Upper lobe of left lung (tissue), 6 donors: ENCODE measurements around the gene PTPRD. TPM values are rescaled to one million over a fixed set of nuclear protein-coding genes. Genes with fewer than 3 reads are reported as not detected.

Source experiments
- ATAC-seq, 2 donors: fragments of 200-7000 bp; cut with Tn5 transposase; one replicate each; pipeline ENCODE4 v1.9.1; 2022; ENCODE audit warnings: mild to moderate bottlenecking in 2 of 2, moderate library complexity in 2 of 2; ENCODE audit not compliant: low FRiP score in 2 of 2
- DNase-seq, 2 donors: peaks; one replicate each; pipeline ENCODE4 v3.0.0-alpha.2; 2019 to 2020
- H3K27ac ChIP-seq, 4 donors: fragments of 200-600 bp; sonication (generic); one replicate each; pipeline ENCODE4 v1.5.1; 2016 to 2019
- H3K27me3 ChIP-seq, 4 donors: fragments of 200-600 bp; sonication (generic); one replicate each; pipeline ENCODE4 v1.5.1; 2017 to 2019
- H3K36me3 ChIP-seq, 4 donors: fragments of 200-600 bp; sonication (generic); one replicate each; pipeline ENCODE4 v1.5.1; 2016 to 2019
- H3K4me1 ChIP-seq, 4 donors: fragments of 200-600 bp; sonication (generic); one replicate each; pipeline ENCODE4 v1.5.1; 2018 to 2019
- H3K4me3 ChIP-seq, 4 donors: fragments of 200-600 bp; sonication (generic); one replicate each; pipeline ENCODE4 v1.5.1; 2017 to 2019; ENCODE audit warnings: mild to moderate bottlenecking in 2 of 4, moderate library complexity in 1 of 4
- H3K9me3 ChIP-seq, 4 donors: fragments of 200-600 bp; sonication (generic); one replicate each; pipeline ENCODE4 v1.5.1; 2018 to 2019
- EP300 ChIP-seq, 4 donors: sonication (generic); formaldehyde crosslinking; IDR thresholded peaks; one replicate each; pipeline ENCODE4 v1.5.1; 2017; ENCODE audit warnings: antibody characterized with exemption in 4 of 4, control low read depth in 2 of 4
- POLR2A ChIP-seq, 4 donors: fragments of 450-650 bp; IDR thresholded peaks; one replicate each; pipeline ENCODE4 v1.5.1; 2016 to 2017; ENCODE audit warnings: antibody characterized with exemption in 4 of 4, mild to moderate bottlenecking in 2 of 4
- POLR2AphosphoS5 ChIP-seq, 2 donors: sonication (generic); formaldehyde crosslinking; IDR thresholded peaks; one replicate each; pipeline ENCODE4 v1.5.1; 2017; ENCODE audit warnings: antibody characterized with exemption in 2 of 2
- WGBS, 2 donors: methylation state at CpG; one replicate each; pipeline ENCODE4 v1.1.5; 2017 to 2018; 5-methylcytosine and 5-hydroxymethylcytosine counted together
- total RNA-seq, 6 donors: library from RNA; depleted of rRNA in 4 of 6; stranded (reverse); fragments of >200 nt in 4 of 6; gene quantifications; one replicate each; pipeline versions ENCODE4 v1.1.0 to v1.2.1, GENCODE V29; 2016 to 2021
- TF ChIP-seq, protein P1 (sequence below), 6 experiments: fragments of 450-650 bp in 4 of 6; fragments of 200-600 bp in 2 of 6; sonication (generic) in 2 of 6; IDR thresholded peaks; one replicate each; pipeline ENCODE4 v1.5.1; 2016 to 2019; ENCODE audit warnings: antibody characterized with exemption in 6 of 6
- donor health status: DM: no; HTN: no; CAD: no; lungs with moderate emphysema.
- donor health status: DM: no; HTN: yes; CAD: no; lungs with severe emphysema.

The PTPRD gene
- total RNA-seq, 6 donors from 2014 or later = 7.4 to 46.1 (median 14.5) TPM

DNA sequence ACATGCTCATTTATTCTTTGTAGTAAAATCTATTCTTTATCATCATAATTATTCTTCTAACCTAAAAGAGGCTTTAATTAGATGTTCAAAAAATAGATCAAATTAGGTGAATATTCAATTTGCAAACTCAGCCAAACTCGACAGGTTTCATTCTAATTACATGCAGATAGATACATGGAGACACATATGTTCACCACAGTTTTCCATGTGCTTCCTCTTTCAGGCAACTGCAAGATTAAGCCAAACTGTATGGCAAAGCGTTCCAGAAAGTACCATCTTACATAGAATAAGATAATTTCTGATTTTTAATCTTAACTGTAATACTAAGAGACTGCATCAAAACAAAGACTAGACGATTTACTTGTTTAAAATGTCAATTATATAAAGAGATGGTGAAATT is 1944.6 kb downstream of the PTPRD start:
- Histone ChIP-seq H3K4me1 (no peaks in the 10 kb centered on the region), H3K36me3 (no peaks in the 10 kb centered on the region), H3K27ac (no peak overlapping the region), H3K27me3 (no peaks in the 10 kb centered on the region), H3K9me3 (no peaks in the 10 kb centered on the region), H3K4me3 (no peak overlapping the region)
- ATAC-seq = no peak
- TF ChIP-seq POLR2AphosphoS5 (IDR thresholded peaks at IDR 0.05) (no peak), EP300 (IDR thresholded peaks at IDR 0.05) (no peak), POLR2A (IDR thresholded peaks at IDR 0.05) (no peak)
- TF ChIP-seq, protein P1, sequence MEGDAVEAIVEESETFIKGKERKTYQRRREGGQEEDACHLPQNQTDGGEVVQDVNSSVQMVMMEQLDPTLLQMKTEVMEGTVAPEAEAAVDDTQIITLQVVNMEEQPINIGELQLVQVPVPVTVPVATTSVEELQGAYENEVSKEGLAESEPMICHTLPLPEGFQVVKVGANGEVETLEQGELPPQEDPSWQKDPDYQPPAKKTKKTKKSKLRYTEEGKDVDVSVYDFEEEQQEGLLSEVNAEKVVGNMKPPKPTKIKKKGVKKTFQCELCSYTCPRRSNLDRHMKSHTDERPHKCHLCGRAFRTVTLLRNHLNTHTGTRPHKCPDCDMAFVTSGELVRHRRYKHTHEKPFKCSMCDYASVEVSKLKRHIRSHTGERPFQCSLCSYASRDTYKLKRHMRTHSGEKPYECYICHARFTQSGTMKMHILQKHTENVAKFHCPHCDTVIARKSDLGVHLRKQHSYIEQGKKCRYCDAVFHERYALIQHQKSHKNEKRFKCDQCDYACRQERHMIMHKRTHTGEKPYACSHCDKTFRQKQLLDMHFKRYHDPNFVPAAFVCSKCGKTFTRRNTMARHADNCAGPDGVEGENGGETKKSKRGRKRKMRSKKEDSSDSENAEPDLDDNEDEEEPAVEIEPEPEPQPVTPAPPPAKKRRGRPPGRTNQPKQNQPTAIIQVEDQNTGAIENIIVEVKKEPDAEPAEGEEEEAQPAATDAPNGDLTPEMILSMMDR (IDR thresholded peaks at IDR 0.05) = no peak
- WGBS, 2 donors = 90 to 94% methylated on average over 3 of the region's 3 CpGs
- no peak for DNase-seq

DNA sequence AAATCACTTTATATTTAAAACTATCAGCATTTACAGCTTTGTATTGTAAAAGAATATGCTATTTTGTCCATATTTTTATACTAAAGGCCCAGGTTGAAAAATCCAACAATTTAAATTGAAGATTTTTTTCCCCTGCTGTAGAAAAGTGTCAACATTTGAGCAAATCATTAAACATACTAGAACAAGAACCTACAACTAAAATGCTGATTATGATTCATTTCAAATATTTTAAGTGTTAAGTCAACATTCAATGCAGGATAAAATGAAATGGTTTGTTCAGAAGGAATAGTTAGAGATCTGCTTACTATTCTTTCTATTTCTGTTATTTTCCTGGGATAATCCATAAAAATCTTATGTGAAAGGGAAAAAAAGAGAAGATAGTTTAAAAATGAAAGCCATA is 1946.7 kb downstream of the PTPRD start:
- Histone ChIP-seq H3K27ac (no peak overlapping the region), H3K36me3 (no peaks in the 10 kb centered on the region), H3K9me3 (no peaks in the 10 kb centered on the region), H3K27me3 (no peaks in the 10 kb centered on the region), H3K4me1 (no peaks in the 10 kb centered on the region), H3K4me3 (no peak overlapping the region)
- no peak for TF ChIP-seq EP300 (IDR thresholded peaks at IDR 0.05)
- no peak for TF ChIP-seq POLR2A (IDR thresholded peaks at IDR 0.05)
- TF ChIP-seq, protein P1 (IDR thresholded peaks at IDR 0.05) = no peak
- no peak for TF ChIP-seq POLR2AphosphoS5 (IDR thresholded peaks at IDR 0.05)
- ATAC-seq = no peak
- DNase-seq = no peak

DNA sequence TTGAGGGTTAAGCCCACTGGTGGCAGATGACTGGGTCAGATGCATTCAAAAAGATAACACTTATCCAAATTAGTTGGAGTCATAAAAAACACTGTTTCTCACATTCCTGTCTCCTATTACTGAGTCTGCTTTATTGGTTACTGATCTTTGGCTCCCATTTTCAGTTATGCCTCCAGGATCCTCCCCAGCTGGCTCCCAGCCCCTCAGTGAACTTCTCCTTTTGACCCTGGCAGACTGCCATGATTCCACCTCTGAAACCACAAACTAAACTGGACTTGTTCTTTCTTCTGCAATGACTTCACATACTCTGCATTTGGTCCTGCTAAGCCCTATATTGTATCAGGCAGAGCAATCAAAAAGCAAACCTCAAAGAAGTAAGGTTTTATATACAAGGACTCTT is 1952.4 kb downstream of the PTPRD start:
- H3K36me3 ChIP-seq = no peaks in the 10 kb centered on the region
- TF ChIP-seq POLR2AphosphoS5 (IDR thresholded peaks at IDR 0.05) (no peak), EP300 (IDR thresholded peaks at IDR 0.05) (no peak), POLR2A (IDR thresholded peaks at IDR 0.05) (no peak)
- TF ChIP-seq, protein P1 (IDR thresholded peaks at IDR 0.05) = no peak
- peaks cover 0 to 5% (median 0%) of the 10 kb centered on the region in 4 donors for H3K4me1 ChIP-seq
- peak in 1 of 2 donors; percentile 29 for DNase-seq
- H3K4me3 ChIP-seq = no peak overlapping the region
- no peaks in the 10 kb centered on the region for H3K27me3 ChIP-seq
- H3K9me3 ChIP-seq = no peaks in the 10 kb centered on the region
- H3K27ac ChIP-seq = no peak overlapping the region
- ATAC-seq = peak in 1 of 2 donors; percentile 91

DNA sequence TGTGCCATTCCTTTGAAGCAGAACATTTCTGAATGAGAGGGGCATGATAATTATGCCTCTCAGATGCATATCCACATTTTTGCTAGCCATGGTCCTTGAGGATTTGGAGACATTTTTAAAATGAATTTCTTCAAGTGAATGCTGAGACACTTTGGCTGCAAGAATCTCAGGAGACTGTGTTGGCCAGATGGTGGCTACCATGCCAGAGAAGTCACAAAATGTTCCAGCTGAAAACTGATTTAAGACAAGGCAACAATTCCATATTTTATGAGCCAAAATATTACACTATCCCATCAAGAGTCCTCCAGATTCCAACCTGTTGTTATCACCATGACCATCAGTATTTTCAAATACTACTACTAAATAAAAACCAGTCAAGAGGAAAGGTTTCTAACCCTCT is 1953.7 kb downstream of the PTPRD start:
- Histone ChIP-seq H3K27ac (no peak overlapping the region), H3K4me3 (no peak overlapping the region), H3K36me3 (no peaks in the 10 kb centered on the region), H3K4me1 (peaks cover 0 to 5% (median 0%) of the 10 kb centered on the region in 4 donors), H3K27me3 (no peaks in the 10 kb centered on the region), H3K9me3 (no peaks in the 10 kb centered on the region)
- TF ChIP-seq POLR2AphosphoS5 (IDR thresholded peaks at IDR 0.05) = no peak
- no peak for TF ChIP-seq POLR2A (IDR thresholded peaks at IDR 0.05)
- TF ChIP-seq EP300 (IDR thresholded peaks at IDR 0.05) = no peak
- TF ChIP-seq, protein P1 (IDR thresholded peaks at IDR 0.05) = no peak
- DNase-seq (no peak), ATAC-seq (peak in 1 of 2 donors; percentile 6)

DNA sequence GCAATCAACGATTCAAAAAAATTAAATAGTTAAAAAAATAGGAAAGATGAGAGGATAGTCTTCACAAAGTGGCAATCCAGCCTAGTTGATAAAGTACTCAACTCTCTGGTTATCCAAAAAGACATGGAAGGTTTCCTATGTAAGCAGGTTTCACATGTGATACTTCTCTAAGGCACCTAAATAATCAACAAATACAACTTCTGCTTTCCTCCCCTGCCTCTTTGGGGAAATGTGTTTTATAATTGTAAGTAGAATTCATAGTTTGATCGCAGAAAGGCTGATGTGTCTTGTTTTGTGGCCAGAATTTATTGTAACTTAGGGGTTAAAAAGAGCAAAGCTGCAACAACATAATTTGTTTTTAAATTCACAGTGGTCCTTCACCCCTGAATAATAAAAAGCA is 1957.7 kb downstream of the PTPRD start:
- no peaks in the 10 kb centered on the region for H3K36me3 ChIP-seq
- H3K4me1 ChIP-seq = no peaks in the 10 kb centered on the region
- DNase-seq (no peak), ATAC-seq (no peak)
- no peak overlapping the region for H3K4me3 ChIP-seq
- TF ChIP-seq, protein P1 (IDR thresholded peaks at IDR 0.05) = no peak
- TF ChIP-seq POLR2AphosphoS5 (IDR thresholded peaks at IDR 0.05) (no peak), EP300 (IDR thresholded peaks at IDR 0.05) (no peak), POLR2A (IDR thresholded peaks at IDR 0.05) (no peak)
- no peak overlapping the region for H3K27ac ChIP-seq
- no peaks in the 10 kb centered on the region for H3K27me3 ChIP-seq
- WGBS, 2 donors = 72 to 74% methylated on average over 2 of the region's 2 CpGs
- no peaks in the 10 kb centered on the region for H3K9me3 ChIP-seq
